HL-60/S4 (cell line): ENCODE measurements around the gene DCP2.

ENCODE experiments used
- in situ Hi-C: fragments of 300-500 bp; cut with MboI; formaldehyde crosslinking; loops from 2 replicates; pipeline ENCODE4 v1.14.3; 2022; ENCODE audit warnings: low sequenced_read_pairs

DCP2 gene

DNA sequence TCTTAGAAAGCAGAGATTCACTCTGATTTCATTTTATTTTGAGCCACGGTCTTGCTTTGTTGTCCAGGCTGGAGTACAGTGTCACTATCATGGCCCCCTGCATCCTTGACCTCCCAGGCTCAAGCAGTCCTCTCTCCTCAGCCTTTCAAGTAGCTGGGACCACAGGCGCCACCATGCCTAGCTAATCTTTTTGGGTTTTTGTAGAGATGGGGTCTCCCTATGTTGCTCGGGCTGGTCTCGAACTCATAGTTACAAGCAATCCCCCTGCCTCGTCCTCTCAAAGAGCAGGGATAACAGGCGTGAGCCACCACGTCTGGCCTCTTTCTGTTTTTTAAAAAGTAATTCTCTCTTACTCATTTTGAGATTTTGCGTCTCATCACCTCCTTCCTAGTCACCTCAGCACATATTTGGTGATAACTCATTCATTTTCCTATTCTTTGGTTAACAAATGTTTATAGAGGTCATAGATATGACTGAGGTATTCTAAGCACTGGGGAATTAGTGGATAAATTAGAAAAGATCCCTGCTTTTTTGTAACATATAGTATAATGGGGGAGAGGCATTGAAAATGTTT, 10.8 kb upstream of the DCP2 start:
- in situ Hi-C loops = no loop called here

DNA sequence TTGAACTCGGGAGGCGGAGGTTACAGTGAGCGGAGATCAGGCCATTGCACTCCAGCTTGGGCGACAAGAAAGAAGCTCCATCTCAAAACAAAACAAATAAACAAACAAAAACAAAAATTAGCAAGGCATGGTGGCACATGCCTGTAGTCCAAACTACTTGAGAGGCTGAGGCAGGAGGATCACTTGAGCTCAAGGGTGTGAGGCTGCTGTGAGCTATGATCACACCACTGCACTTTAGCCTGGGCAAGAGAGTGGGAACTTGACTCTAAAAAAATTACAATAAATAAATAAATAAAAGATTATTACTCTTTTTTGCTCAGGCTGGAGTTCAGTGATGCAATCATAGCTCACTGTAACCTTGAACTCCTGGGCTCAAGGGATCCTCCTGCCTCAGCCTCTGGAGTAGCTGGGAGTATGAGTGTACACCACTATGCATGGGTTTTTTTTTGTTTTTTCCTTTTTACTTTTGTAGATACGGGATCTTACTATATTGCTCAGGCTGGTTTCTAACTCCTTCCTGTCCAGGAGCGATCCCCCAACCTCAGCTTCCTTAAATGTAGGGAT, 9.0 kb upstream of the DCP2 start:
- in situ Hi-C loops = no loop called here

DNA sequence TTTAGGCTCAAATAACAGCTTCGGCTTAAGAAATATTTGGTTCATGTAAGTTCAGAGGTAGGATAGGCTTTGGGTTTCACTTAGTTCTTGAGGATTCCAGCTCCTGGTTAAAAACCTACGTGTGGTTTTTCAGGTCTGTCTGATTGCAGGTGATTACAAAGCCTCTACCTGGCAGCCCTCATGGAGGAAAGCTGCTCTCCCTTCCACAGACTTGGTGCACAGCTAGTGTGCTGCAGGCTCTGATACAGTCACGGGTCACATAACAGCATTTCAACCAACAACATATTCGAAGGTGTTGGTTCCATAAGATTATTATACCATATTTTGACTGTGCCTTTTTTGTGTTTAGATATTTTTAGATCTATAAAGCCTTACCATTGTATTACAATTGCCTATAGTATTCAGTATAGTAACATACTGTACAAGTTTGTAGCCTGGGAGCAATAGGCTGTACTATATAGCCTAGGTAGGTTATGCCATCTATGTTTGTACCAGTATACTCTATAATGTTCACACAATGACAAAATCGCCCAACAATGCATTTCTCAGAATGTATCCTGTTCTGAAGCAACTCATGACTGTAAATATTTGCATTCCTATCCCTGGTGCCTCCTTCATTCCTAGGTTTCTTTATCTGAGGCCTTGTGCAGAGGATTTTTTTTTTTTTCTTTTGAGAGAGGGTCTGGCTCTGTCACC, 8.0 kb upstream of the DCP2 start:
- in situ Hi-C loops = no loop called here

DNA sequence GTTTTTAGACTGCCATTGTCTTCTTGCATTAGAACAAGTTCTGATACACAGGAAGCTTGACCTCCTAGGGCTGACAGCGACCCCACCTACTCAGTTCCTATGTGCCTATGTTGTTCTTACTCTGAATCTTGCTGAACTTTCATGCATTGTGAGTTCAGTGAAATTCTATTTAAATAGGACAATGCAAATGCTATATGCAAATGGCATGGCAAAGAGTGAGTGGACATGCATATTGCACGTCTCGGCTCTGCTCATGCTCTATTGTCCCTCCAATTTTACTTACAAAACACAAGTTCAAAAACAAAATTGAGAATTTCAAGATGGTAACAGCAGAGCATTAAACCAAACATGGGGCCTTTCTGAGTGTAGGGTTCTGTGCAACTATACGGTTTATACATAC, 5.3 kb upstream of the DCP2 start:
- in situ Hi-C loops = no loop called here

DNA sequence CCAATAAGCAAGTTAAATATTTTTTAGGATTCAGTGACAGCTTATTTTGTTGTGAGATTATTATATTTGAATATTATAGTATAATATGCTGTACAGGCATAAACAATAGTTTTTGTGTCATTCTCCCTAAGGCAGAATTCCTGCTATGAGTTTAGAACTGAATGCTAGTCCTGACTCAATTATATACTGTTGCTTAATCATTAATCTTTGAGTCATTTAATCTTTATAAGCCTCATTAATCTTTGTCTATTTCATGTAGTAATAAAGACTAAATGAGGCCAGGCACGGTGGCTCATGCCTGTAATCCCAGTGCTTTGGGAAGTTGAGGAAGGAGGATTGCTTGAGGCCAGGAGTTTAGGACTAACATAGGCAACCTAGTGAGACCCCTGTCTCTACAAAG, 3.6 kb upstream of the DCP2 start:
- in situ Hi-C loops = no loop called here

DNA sequence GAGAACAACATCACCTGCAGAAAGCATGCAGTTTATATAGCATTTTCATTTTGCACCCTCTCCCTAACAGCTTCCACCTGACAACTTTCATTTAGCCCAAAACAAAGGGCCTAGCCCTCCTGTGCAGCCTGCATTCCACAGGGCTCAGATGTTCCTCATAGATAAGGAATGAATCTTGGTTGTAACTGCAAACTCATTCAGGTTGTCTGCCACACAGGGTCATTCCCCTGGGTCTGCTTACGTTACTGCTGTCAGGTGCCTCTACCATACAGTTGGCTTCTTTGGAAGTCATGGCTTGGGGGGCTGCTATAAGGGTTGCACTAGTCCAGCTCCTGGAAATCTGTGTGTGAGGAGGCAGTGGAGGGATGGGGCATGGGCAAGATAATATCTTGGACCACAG, 2.7 kb upstream of the DCP2 start:
- in situ Hi-C loops = no loop called here

DNA sequence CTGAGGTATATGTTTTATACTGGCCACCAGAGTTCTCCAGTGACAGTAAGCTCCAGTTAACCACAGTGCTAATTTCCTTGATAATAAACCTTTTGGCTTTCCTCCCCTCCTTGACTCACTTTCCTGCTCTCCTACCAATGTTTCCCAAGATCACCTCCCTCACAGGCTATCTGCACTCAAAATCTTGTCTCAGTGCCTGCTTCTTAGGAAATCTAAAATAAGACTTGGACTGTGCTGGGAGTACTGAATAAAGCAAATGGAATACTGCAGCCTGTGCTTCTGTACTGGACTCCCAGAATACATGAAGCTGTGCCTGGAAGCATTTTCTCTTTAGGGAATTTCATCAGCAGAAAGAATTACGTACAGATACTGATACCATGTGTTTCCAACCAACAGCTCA, 1.7 kb upstream of the DCP2 start:
- in situ Hi-C loops = loop anchor here (25.0 kb wide), 1 partner anchor 362 kb away; no protein-coding TSS in a partner anchor

DNA sequence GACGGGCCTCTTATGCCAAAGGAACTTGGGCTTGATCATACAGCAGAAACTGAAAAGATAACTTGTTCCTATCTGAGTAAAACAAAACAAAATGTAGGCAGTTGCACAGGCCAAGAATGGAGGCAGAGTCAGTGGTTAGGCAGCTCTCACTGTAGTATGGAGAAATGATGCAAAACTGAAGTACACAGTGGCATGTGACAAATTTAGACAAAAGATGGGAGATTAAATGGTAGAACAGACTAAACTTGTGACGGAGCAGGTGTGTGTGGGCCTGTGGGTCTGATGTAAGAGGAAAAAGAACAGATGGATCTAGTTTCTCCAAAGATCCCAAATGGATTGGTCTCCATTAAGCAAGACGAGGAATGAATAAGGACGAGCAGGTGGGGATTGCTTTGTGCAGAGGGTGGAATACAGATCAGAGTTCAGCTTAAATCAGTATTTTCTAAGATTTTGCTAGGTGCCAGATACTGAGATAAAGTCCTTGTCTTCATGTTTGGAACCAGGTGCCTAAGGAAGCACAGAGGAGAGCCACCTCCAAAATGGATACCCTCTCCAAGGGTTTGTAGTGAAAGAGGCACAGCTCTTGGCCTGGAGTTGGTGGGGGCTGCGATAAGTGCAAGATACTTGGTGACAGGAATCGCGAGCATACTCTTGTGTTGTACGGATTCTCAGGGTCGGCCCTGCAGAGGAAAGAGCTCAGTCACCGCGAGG, 722 bp upstream of the DCP2 start:
- in situ Hi-C loops = loop anchor here (25.0 kb wide), 1 partner anchor 361 kb away; no protein-coding TSS in a partner anchor

DNA sequence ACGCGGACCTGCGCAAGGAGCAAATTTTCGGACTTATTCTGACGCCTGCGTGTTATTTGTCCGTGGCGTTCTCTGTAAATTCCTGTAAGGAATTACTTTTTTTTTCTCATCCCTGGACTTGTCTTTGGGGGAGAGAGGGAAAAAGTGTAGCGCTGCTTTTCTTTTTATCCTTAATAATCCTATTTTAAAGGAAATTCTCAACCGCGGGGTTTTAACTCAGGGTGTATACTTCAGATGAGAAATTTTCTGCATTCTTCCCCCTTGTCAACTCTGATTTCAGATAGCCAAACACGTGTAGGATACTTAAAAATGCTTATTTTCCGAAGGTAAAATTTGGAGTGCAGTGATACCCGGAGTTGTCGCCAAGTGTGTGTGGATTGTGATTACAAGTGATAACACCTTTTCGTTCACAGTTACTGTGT, 853 bp downstream of the DCP2 start:
- in situ Hi-C loops = loop anchor here (25.0 kb wide), 1 partner anchor 360 kb away; no protein-coding TSS in a partner anchor

DNA sequence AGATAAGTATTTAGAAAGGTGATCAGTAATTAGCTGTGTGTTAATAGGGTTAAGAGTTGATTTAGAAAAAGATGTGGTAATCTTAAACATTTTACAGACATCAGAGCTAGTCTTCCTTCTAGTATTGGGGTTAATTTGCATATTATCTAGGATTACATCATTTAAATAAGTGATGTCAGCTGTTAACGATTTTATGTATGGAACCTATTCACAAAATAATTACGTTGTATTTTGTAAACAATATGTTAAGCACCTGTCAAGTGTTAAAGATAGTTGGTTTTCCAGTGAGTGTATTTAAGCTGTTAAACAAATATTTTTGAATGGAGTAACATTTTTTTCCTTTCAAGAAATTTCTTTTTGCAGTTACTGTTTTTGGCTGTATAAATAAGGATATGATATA, 2.2 kb downstream of the DCP2 start:
- in situ Hi-C loops = loop anchor here (25.0 kb wide), 1 partner anchor 358 kb away; no protein-coding TSS in a partner anchor

DNA sequence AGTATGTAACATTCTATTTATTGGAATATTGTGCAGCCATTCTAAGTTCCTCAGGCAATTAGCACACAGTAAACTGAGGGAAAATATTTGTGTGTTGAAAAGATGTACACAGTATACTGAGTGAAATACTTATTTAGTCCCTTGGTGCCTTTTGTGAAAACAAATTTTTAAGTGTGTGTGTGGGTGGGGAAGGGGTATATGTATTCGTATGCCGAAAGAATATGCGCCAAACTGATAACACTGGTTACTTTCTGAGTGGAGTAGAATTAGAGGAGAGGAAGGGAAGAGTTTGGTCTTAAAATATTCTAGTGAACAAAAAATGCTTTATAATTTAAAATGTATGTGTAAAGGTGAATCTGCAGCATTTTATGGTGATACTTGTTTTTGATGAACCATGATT, 3.1 kb downstream of the DCP2 start:
- in situ Hi-C loops = loop anchor here (25.0 kb wide), 1 partner anchor 358 kb away; no protein-coding TSS in a partner anchor

DNA sequence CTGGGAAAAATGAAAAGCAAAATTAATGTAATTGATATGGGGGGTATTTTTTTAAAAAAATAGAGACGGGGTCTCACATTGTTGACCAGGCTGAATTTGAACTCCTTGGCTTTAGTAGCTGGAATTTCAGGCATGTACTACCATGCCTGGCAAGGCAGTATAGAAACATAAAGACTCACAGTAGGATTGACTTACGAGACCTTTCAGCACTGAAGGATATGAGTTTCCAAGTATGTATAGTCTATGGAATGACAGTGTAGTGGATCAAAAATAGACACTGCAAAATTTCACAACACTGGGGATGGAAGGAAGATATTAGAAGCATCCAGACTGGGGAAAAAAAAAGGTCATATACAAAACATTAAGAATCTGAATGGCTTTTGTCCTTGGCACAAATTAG, 6.8 kb downstream of the DCP2 start:
- in situ Hi-C loops = loop anchor here (25.0 kb wide), 1 partner anchor 354 kb away; no protein-coding TSS in a partner anchor

DNA sequence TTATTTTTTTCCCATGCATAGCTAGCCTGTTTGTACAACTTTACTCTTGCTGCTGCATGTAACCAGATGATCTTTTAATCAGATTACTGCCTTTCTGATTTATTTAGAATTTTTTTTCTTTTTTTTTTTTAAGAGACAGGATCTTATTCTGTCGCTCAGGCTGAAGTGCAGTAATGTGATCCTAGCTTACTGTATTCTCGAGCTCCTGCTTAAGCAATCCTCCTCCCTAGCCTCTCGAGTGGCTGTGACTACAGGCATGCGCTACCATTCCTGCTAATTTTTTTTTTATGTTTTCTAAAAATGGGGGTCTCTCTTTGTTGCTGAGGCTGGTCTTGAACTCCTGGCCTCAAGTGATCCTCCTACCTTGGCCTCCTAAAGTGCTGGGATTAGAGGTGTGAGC, 9.6 kb downstream of the DCP2 start:
- in situ Hi-C loops = loop anchor here (25.0 kb wide), 1 partner anchor 351 kb away; no protein-coding TSS in a partner anchor

DNA sequence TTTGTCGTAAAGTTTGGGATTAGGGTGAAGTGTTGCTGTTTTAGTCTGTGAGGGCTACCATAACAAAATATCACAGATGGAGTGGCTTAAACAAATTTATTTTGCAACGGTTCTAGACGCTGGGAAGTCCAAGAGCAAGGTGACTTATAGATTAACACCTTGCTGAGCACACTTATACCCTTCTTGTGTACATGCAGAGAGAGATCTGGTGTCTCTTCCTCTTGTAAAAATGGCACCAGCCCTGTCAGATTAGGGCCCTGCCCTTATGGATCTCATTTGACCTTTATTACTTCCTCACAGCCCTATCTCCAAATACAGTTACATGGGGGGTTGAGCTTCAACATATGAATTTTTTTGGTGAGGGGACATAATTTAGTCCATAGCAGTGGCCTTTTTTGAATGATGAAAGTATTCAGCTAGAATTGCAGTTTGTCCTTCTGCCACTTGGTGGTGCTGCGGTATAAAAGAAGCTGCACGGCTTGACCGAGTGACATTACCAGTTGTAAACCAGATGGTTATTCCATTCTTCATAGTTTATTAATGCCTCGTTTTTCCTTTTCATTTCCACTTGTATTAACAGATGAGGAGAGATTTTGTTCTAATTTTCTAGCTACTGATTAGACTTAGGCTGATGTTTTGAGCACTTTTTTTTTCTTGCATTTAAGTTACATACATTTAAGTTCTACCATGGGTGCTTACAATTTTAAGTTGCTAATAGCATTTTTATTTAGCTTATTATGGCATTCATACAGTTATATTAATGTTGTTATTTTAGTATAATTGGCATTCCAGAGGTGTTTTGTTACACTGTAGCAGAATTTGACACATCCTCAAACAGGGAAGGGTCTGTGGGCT, 19.4 kb downstream of the DCP2 start:
- in situ Hi-C loops = loop anchor here (25.0 kb wide), 1 partner anchor 341 kb away; no protein-coding TSS in a partner anchor

DNA sequence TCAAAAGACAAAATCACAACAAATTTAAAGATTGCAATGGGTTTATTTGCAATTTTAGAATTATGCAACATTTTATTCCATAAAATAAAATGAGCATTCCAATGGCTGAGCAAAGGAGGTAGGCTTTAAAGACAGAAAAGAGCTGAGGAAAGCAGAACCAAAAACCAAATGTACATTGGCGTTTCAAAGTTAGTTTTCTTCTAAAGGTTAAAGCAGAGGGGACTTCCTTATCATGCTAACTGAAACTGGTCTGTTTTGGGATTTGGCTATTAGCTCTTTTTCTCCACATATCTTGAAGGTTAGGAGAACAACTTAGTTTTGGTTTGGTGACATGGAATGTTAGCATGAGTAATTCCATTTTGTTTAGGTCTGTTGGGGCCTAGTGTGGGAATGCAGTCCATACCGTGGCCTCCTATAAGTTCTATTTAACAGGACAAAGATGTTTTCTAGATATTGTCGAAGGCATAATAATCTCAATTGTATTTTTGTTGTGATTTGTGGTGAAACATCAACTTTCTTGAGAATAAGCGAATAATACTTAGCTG, 20.3 kb downstream of the DCP2 start:
- in situ Hi-C loops = loop anchor here (25.0 kb wide), 1 partner anchor 340 kb away; no protein-coding TSS in a partner anchor

DNA sequence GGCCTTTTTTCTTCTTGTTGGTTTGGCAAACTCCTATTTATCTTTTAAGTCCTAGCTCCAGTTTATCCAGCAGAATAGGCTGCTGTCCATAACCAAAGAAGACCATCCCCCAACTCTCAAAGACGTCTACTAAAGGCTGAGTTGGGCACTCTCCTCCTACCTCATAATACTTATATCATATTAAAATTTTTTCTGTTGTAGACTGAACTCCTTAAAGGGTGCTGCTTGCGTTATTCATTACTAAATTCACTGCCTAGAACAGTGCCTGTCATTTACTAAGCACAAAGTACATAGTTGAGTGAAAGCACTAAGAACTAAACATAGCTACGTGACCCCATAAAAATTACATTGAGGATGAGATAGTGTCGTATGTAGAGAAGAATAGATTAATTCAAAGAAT, 21.7 kb downstream of the DCP2 start:
- in situ Hi-C loops = loop anchor here (25.0 kb wide), 1 partner anchor 339 kb away; no protein-coding TSS in a partner anchor

DNA sequence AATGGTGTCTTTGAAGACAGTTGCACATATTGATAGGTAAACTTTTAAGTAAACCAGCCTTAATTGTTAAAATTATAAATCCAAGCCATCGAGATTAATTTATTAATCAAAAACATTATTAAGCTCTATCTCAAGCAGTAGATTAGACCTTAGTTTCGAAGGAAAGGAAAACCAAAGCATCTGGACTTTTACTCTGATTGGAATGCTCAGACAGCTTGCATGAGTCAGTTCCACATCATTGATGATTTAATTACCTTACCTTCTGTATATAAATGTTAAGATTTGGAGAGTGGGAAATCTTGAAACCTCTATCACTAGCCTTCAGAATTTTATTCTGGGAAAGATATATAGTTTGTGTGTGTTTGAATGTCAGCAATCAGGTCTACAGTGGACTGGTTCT, 23.9 kb downstream of the DCP2 start:
- in situ Hi-C loops = no loop called here

DNA sequence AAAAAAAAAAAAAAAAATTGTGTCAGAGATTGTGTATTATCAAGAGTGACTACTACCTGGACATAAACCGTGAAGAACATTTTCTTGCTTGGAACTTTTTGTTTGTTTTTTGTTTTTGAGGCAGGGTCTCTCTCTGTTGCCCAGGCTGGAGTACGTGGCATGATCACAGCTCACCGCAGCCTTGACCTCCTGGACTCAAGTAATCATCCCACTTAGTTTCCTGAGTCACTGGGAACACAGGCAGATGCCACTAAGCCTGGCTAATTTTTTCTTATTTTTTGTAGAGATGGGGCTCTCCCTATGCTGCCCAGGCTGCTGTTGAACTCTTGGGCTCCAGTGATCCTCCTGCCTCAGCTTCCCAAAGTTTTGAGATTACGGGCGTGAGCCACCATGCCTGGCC, 25.8 kb downstream of the DCP2 start:
- in situ Hi-C loops = no loop called here

DNA sequence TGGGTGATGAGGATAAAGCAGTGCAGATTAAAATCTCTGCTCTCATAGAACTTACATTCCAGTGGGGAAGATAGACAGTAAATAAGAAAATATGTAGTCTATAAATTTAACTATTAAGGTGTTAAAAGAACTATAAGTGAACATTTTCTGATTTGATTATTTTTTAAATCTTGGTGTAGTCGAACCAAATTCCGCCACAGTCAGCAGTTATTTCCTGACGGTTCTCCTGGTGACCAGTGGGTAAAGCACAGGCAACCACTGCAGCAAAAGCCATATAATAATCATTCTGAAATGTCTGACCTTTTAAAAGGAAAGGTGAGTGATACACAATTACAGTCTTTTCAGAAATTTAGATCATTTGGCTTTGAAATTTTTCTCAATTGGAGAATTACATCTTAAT, 27.2 kb downstream of the DCP2 start:
- in situ Hi-C loops = no loop called here

DNA sequence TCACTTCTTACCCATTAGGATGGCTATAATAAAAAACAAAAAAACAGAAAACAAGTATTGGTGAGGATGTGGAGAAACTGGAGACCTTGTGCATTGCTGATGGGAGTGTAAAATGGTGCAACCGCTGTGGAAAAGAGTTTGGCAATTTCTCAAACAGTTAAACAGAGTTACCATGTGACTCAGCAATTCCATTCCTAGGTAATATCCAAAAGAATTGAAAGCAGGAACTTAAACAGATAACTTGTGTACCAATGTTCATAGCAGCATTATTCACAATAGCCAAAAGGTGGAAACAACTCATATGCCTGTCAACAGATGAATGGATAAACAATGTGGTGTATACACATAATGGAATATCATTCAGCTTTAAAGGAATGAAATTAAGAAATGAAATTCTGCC, 28.9 kb downstream of the DCP2 start:
- in situ Hi-C loops = no loop called here
